ENCODE measurements around the gene GALR2.
A peak's percentile ranks its signal among the peaks of the same experiment; 100 is the strongest.
"Not testable (repeated sequence)": the region's sequence is repeated elsewhere in the genome, so short reads cannot be mapped to it uniquely, and the experiment has no call there.

Gene GALR2

GRCh38 chr17:76050538-76051467 is 23.8 kb upstream of the GALR2 start:
- no peak for DNase-seq (ENCODE audit: low spot score)

GRCh38 chr17:76051561-76051960 is 23.0 kb upstream of the GALR2 start:
- no peak for DNase-seq (ENCODE audit: low spot score)

- DNase-seq (ENCODE audit: low spot score), result no peak
These were observed 21.1 kb upstream of the GALR2 start for GRCh38 chr17:76053246-76054111.

GRCh38 chr17:76054112-76054476 is 20.5 kb upstream of the GALR2 start:
- DNase-seq (ENCODE audit: low spot score), result no peak

- no peak for DNase-seq (ENCODE audit: low spot score)
These were observed 17.7 kb upstream of the GALR2 start for GRCh38 chr17:76056882-76057281.

GRCh38 chr17:76058264-76058663 is 16.3 kb upstream of the GALR2 start:
- DNase-seq (ENCODE audit: low spot score), result not testable (repeated sequence)

- no peak for DNase-seq (ENCODE audit: low spot score)
These were observed 10.6 kb upstream of the GALR2 start for GRCh38 chr17:76063875-76064546.

GRCh38 chr17:76065775-76066174 is 8.8 kb upstream of the GALR2 start:
- DNase-seq (ENCODE audit: low spot score), result no peak

GRCh38 chr17:76071531-76072147 is 2.9 kb upstream of the GALR2 start:
- no peak for DNase-seq (ENCODE audit: low spot score)

- peak; percentile 93 for DNase-seq (ENCODE audit: low spot score)
These were observed 2.3 kb upstream of the GALR2 start, which contains the start of gene SRP68 for GRCh38 chr17:76072148-76072858. TSS of gene SRP68 (minus strand) at chr17:76072517. CDS start at chr17:76072491, 26 bp downstream.

- no peak for DNase-seq (ENCODE audit: low spot score)
These were observed 974 bp downstream of the GALR2 start for GRCh38 chr17:76075364-76076145.

GRCh38 chr17:76076146-76076764 is 1.7 kb downstream of the GALR2 start:
- DNase-seq (ENCODE audit: low spot score), result no peak

- DNase-seq (ENCODE audit: low spot score), result no peak
These were observed 2.4 kb downstream of the GALR2 start for GRCh38 chr17:76076765-76077583.

GRCh38 chr17:76077584-76078110 is 3.1 kb downstream of the GALR2 start:
- DNase-seq (ENCODE audit: low spot score), result no peak

GRCh38 chr17:76078370-76078769 is 3.8 kb downstream of the GALR2 start:
- DNase-seq (ENCODE audit: low spot score), result not testable (repeated sequence)

- no peak for DNase-seq (ENCODE audit: low spot score)
These were observed 4.4 kb downstream of the GALR2 start, which contains the start of gene ZACN for GRCh38 chr17:76078860-76079534. TSS of gene ZACN (plus strand) at chr17:76079182. CDS start at chr17:76079265, 83 bp downstream.

- no peak for DNase-seq (ENCODE audit: low spot score)
These were observed 5.0 kb downstream of the GALR2 start for GRCh38 chr17:76079535-76079955.

Data from pons (tissue), 1 donor.